HepG2 (cell line): Measurements from ENCODE around the gene AGT. TPM values are rescaled to one million over a fixed set of nuclear protein-coding genes. Genes with fewer than 3 reads are reported as not detected.

ENCODE experiments used
- BATF2 ChIP-seq: sonication (generic); formaldehyde crosslinking; IDR thresholded peaks from 2 replicates; pipeline ENCODE4 v1.8.0; 2022; ENCODE audit warnings: mild to moderate bottlenecking, missing genetic modification reagents, moderate library complexity
- FOXK2 ChIP-seq: fragments of 450-650 bp; IDR thresholded peaks from 2 replicates; pipeline ENCODE4 v1.6.1; 2016
- KAT2B ChIP-seq: fragments of 150-350 bp; IDR thresholded peaks from 2 replicates; pipeline ENCODE4 v1.6.1; 2014; ENCODE audit warnings: low read depth, low read length, borderline replicate concordance
- KDM5B ChIP-seq: sonication (generic); formaldehyde crosslinking; IDR thresholded peaks from 2 replicates; pipeline ENCODE4 v1.4.0; 2020; ENCODE audit warnings: missing genetic modification reagents, mild to moderate bottlenecking, borderline replicate concordance
- KLF15 ChIP-seq: sonication (generic); formaldehyde crosslinking; IDR thresholded peaks from 2 replicates; pipeline ENCODE4 v1.8.1; 2023; ENCODE audit warnings: borderline replicate concordance, mild to moderate bottlenecking, inconsistent platforms, missing genetic modification reagents, mixed read lengths
- MAZ ChIP-seq, 2 experiments: sonication (generic) in 1 of 2; formaldehyde crosslinking in 1 of 2; IDR thresholded peaks; 2 replicates each; pipeline versions ENCODE4 v1.5.0 to v1.6.1; 2012 to 2020; ENCODE audit warnings: low read depth in 2 of 2, mild to moderate bottlenecking in 2 of 2, borderline replicate concordance in 1 of 2, improper control_type of control experiment in 1 of 2, low read length in 1 of 2, missing genetic modification reagents in 1 of 2, moderate library complexity in 1 of 2
- MXI1 ChIP-seq: IDR thresholded peaks from 3 replicates; pipeline ENCODE4 v1.6.1; 2012; ENCODE audit warnings: low read depth, low read length, inconsistent platforms, borderline replicate concordance
- NFE2L2 ChIP-seq: fragments of 150-350 bp; IDR thresholded peaks from 2 replicates; pipeline ENCODE4 v1.6.1; 2014; ENCODE audit warnings: low read length
- PBX3 ChIP-seq: sonication (generic); formaldehyde crosslinking; IDR thresholded peaks from 2 replicates; pipeline ENCODE4 v1.8.1; 2023; ENCODE audit warnings: missing genetic modification reagents, inconsistent platforms, borderline replicate concordance
- PITX1 ChIP-seq: sonication (generic); formaldehyde crosslinking; IDR thresholded peaks from 2 replicates; pipeline ENCODE4 v1.5.1; 2020; ENCODE audit warnings: mild to moderate bottlenecking, missing genetic modification reagents
- PPARG ChIP-seq: conservative IDR thresholded peaks from 2 replicates; pipeline ENCODE4 v1.6.1; 2016; ENCODE audit warnings: missing biosample characterization, missing genetic modification reagents
- RARA ChIP-seq: IDR thresholded peaks from 2 replicates; pipeline ENCODE4 v1.6.1; 2016; ENCODE audit warnings: missing genetic modification reagents, missing compliant biosample characterization
- RCOR2 ChIP-seq: IDR thresholded peaks from 2 replicates; pipeline ENCODE4 v1.6.1; 2016; ENCODE audit warnings: missing biosample characterization, missing genetic modification reagents
- RXRB ChIP-seq: IDR thresholded peaks from 2 replicates; pipeline ENCODE4 v1.6.1; 2016; ENCODE audit warnings: borderline replicate concordance, missing genetic modification reagents, missing compliant biosample characterization
- TOE1 ChIP-seq: sonication (generic); formaldehyde crosslinking; IDR thresholded peaks from 2 replicates; pipeline ENCODE4 v1.4.0; 2020; ENCODE audit warnings: mild to moderate bottlenecking, missing genetic modification reagents
- ZEB1 ChIP-seq: IDR thresholded peaks from 2 replicates; pipeline ENCODE4 v1.6.1; 2012; ENCODE audit warnings: mild to moderate bottlenecking, low read depth, inconsistent platforms; ENCODE audit not compliant: insufficient replicate concordance
- ZNF205 ChIP-seq: IDR thresholded peaks from 2 replicates; pipeline ENCODE4 v1.6.1; 2018; ENCODE audit warnings: missing biosample characterization, missing genetic modification reagents
- ZNF317 ChIP-seq: sonication (generic); formaldehyde crosslinking; IDR thresholded peaks from 2 replicates; pipeline ENCODE4 v1.5.0; 2020; ENCODE audit warnings: mild to moderate bottlenecking, missing genetic modification reagents
- ZNF432 ChIP-seq: sonication (generic); formaldehyde crosslinking; IDR thresholded peaks from 2 replicates; pipeline ENCODE4 v1.5.0; 2020; ENCODE audit warnings: missing genetic modification reagents, mild to moderate bottlenecking, borderline replicate concordance
- ZNF572 ChIP-seq: sonication (generic); formaldehyde crosslinking; IDR thresholded peaks from 2 replicates; pipeline ENCODE4 v1.5.1; 2020; ENCODE audit warnings: mild to moderate bottlenecking, missing genetic modification reagents
- ZNF670 ChIP-seq: sonication (generic); formaldehyde crosslinking; IDR thresholded peaks from 2 replicates; pipeline ENCODE4 v1.8.0; 2022; ENCODE audit warnings: mild to moderate bottlenecking, missing genetic modification reagents, borderline replicate concordance
- ZNF672 ChIP-seq: sonication (generic); formaldehyde crosslinking; IDR thresholded peaks from 2 replicates; pipeline ENCODE4 v1.8.1; 2022; ENCODE audit warnings: missing genetic modification reagents
- ZNF674 ChIP-seq: sonication (generic); formaldehyde crosslinking; IDR thresholded peaks from 2 replicates; pipeline ENCODE4 v1.5.0; 2020; ENCODE audit warnings: low read depth, mild to moderate bottlenecking, missing genetic modification reagents
- polyA plus RNA-seq, 8 experiments: library from polyadenylated mRNA; depleted of rRNA in 3 of 8; stranded (reverse) in 7 of 8; unstranded in 1 of 8; fragments of >200 nt; fragmentation: Illumina TruSeq in 4 of 8; extraction: Trizol in 4 of 8; gene quantifications; 2 replicates each; pipeline versions ENCODE4 v1.2.1 to v1.2.3, GENCODE V29; 2011 to 2016; ENCODE audit warnings: low read depth in 4 of 8, missing spikeins in 1 of 8, mixed read lengths in 1 of 8; ENCODE audit not compliant: insufficient read depth in 1 of 8
- total RNA-seq, 5 experiments: library from RNA; depleted of rRNA; stranded (reverse); fragments of >200 nt; fragmentation: Illumina TruSeq; extraction: Trizol; gene quantifications; 2 replicates each; pipeline ENCODE4 v1.2.3, GENCODE V29; 2016; ENCODE audit warnings: low read depth in 1 of 5
- TF ChIP-seq, protein P1 (sequence below): sonication (generic); formaldehyde crosslinking; IDR thresholded peaks from 2 replicates; pipeline ENCODE4 v1.4.0; 2020; ENCODE audit warnings: missing genetic modification reagents

The AGT gene
- total and polyA plus RNA-seq, 2 of the 13 experiments (the other 11 are each of a cell fraction or from before 2014, with no cell fraction given) = 892 to 2,071 TPM

GRCh38 chr1:230713915-230714764, at the start of gene AGT (continued):
- TF ChIP-seq KLF15 (CRISPR knock-in tag) (no peak; the same call in 1 of the 2 replicates), ZNF205 (CRISPR knock-in tag) (peak; percentile 96), TOE1 (CRISPR knock-in tag) (peak; percentile 91; the same call in 1 of the 2 replicates), KAT2B (peak; percentile 2; the same call in 1 of the 2 replicates), ZNF317 (CRISPR knock-in tag) (peak; percentile 90), MAZ (IDR thresholded peaks at IDR 0.05; ENCODE audit: borderline replicate concordance, low read depth, low read length) (peak; percentile 53; the same call in 1 of the 2 replicates), MAZ (CRISPR knock-in tag; IDR thresholded peaks at IDR 0.05; ENCODE audit: low read depth) (peak; percentile 81), PITX1 (peak; percentile 93), NFE2L2 (no peak), ZNF572 (CRISPR knock-in tag) (0 out of 2 replicates have a peak, but pooled peaks have one; percentile 4), RARA (CRISPR knock-in tag) (peak; percentile 99), MXI1 (peak; percentile 26; the same call in 1 of the 3 replicates), PPARG (CRISPR knock-in tag) (peak; percentile 91), ZEB1 (no peak), ZNF432 (CRISPR knock-in tag) (no peak), RXRB (peak; percentile 98), FOXK2 (peak; percentile 33; the same call in 1 of the 2 replicates), KDM5B (peak; percentile 97), ZNF670 (CRISPR knock-in tag) (peak; percentile 99), ZNF672 (CRISPR knock-in tag) (no peak), BATF2 (no peak), PBX3 (CRISPR knock-in tag) (no peak), ZNF674 (CRISPR knock-in tag) (no peak), RCOR2 (peak; percentile 88)
- TF ChIP-seq, protein P1, sequence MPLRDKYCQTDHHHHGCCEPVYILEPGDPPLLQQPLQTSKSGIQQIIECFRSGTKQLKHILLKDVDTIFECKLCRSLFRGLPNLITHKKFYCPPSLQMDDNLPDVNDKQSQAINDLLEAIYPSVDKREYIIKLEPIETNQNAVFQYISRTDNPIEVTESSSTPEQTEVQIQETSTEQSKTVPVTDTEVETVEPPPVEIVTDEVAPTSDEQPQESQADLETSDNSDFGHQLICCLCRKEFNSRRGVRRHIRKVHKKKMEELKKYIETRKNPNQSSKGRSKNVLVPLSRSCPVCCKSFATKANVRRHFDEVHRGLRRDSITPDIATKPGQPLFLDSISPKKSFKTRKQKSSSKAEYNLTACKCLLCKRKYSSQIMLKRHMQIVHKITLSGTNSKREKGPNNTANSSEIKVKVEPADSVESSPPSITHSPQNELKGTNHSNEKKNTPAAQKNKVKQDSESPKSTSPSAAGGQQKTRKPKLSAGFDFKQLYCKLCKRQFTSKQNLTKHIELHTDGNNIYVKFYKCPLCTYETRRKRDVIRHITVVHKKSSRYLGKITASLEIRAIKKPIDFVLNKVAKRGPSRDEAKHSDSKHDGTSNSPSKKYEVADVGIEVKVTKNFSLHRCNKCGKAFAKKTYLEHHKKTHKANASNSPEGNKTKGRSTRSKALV (CRISPR knock-in tag) = peak; percentile 49; the same call in 1 of the 2 replicates
